Testis (tissue), 2 donors: ENCODE measurements around the gene MAP1B.

Experiments used
- POLR2A ChIP-seq: fragments of 450-650 bp; IDR thresholded peaks from one replicate; pipeline ENCODE4 v1.6.1; 2017; ENCODE audit warnings: antibody characterized with exemption, mild to moderate bottlenecking, moderate library complexity
- TF ChIP-seq, protein P1 (sequence below), 3 experiments: fragments of 450-650 bp in 2 of 3; fragments of 200-600 bp in 1 of 3; sonication (generic) in 1 of 3; IDR thresholded peaks; one replicate each; pipeline ENCODE4 v1.5.1; 2016 to 2019; ENCODE audit warnings: antibody characterized with exemption in 3 of 3, mild to moderate bottlenecking in 2 of 3, moderate library complexity in 1 of 3

DNA sequence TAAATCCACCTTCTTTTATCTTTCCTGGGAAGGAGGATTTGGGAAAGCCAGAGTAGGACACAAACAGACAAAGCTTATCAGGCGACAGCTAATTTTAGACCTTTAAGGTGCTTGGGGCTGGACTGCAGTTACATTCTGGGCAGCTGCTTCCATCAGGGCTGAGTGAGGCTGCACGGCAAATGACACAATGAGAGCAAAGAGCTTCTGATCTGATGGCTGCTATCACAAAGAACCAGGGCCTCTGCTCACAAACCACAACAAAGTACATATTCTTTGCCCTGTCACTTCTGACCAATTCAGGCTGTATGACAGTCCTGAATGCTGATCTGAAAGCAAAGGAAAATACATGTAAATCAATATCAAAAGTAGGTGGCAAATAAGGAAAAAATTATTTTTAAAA, 119.7 kb downstream of the MAP1B start:
- TF ChIP-seq, protein P1, sequence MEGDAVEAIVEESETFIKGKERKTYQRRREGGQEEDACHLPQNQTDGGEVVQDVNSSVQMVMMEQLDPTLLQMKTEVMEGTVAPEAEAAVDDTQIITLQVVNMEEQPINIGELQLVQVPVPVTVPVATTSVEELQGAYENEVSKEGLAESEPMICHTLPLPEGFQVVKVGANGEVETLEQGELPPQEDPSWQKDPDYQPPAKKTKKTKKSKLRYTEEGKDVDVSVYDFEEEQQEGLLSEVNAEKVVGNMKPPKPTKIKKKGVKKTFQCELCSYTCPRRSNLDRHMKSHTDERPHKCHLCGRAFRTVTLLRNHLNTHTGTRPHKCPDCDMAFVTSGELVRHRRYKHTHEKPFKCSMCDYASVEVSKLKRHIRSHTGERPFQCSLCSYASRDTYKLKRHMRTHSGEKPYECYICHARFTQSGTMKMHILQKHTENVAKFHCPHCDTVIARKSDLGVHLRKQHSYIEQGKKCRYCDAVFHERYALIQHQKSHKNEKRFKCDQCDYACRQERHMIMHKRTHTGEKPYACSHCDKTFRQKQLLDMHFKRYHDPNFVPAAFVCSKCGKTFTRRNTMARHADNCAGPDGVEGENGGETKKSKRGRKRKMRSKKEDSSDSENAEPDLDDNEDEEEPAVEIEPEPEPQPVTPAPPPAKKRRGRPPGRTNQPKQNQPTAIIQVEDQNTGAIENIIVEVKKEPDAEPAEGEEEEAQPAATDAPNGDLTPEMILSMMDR (IDR thresholded peaks at IDR 0.05) = no peak
- TF ChIP-seq POLR2A = no peak
